GM19455 (cell line): ENCODE measurements around the gene CEP164.
"Not testable (repeated sequence)": the region's sequence is repeated elsewhere in the genome, so short reads cannot be mapped to it uniquely, and the experiment has no call there.

ENCODE experiments used
- ATAC-seq: cut with Tn5 transposase; IDR thresholded peaks from one replicate; pipeline ENCODE4 v1.9.1; 2021; ENCODE audit not compliant: unreplicated experiment

Gene CEP164

GRCh38 chr11:117392001-117392690 lies 64.5 kb downstream of the CEP164 start:
- no peak for ATAC-seq

- ATAC-seq, result no peak
Observed at GRCh38 chr11:117392979-117393378, 65.3 kb downstream of the CEP164 start.

DNA sequence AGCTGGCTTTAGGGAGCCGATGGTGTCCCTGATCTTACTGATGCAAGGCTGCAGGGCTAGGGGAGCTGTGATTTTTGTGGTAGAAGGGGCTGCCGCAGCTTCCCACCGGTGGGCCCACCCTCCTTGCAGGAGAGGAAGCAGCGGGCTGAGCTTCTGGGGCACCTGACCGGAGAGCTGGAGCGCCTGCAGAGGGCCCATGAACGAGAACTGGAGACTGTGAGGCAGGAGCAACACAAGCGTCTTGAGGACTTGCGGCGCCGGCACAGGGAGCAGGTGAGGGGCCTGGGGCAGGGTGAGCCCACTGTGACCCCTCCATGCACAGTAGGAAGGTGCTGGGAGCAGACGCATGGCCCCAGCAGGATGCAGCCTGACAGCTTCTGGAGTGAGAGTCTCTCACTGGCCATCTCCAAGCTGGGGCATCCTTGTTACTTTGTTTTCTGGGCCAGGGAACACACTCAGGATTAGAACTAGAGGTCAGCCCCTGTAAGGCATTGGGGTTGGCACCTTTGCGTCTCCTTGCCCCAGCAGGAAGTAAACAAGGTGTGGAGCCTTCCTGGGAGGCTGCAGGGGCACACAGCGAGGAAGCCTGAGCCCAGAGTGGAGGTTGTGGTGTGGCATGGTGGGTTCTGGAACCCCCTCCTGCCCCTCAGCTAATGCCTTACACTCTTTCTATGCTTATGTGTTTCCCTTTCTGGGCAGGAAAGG lies 66.7 kb downstream of the CEP164 start:
- no peak for ATAC-seq

GRCh38 chr11:117395476-117395875 lies 67.8 kb downstream of the CEP164 start:
- ATAC-seq, result no peak

DNA sequence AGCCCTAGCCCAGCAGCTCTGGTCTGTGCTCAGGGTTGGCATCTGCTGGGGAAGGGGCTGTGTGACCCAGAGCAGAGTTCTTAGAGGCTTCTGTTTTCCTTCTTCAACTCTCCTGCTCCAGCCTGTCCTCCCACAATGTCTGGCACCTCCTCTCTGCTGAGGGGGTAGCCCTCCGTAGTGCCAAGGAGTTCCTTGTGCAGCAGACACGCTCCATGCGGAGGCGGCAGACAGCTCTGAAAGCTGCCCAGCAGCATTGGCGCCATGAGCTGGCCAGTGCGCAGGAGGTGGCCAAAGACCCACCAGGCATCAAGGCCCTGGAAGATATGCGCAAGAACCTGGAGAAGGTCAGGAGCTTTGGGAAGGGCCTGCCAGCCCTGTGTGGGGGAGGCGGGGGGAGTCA lies 69.3 kb downstream of the CEP164 start:
- ATAC-seq, result no peak

DNA sequence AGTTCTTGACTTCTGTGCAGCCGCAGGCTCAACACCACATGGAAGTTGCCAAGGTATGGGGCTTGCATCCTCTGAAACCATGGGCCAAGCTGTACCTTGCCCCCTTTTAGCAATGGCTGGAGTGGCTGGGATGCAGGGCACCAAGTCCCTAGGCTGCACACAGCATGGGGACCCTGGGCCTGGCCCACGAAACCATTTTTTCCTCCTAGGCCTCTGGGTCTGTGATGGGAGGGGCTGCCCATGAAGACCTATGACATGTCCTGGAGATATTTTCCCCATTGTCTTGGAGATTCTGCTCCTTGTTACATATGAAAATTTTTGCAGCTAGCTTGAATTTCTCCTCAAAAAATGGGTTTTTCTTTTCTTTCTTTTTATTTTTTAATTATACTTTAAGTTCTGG lies 71.0 kb downstream of the CEP164 start:
- ATAC-seq, result not testable (repeated sequence)

DNA sequence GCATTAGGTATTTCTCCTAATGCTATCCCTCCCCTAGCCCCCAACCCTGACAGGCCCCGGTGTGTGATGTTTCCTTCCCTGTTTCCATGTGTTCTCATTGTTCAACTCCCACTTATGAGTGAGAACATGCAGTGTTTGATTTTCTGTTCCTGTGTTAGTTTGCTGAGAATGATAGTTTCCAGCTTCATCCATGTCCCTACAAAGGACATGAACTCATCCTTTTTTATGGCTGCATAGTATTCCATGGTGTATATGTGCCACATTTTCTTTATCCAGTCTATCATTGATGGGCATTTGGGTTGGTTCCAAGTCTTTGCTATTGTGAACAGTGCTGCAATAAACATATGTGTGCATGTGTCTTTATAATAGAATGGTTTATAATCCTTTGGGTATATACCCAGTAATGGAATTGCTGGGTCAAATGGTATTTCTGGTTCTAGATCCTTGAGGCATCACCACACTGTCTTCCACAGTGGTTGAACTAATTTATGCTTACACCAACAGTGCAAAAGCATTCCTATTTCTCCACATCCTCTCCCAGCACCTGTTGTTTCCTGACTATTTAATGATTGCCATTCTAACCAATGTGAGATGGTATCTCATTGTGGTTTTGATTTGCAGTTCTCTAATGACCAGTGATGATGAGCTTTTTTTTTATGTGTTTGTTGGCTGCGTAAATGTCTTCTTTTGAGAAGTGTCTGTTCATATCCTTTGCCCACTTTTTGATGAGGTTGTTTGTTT lies 71.6 kb downstream of the CEP164 start:
- ATAC-seq, result not testable (repeated sequence)

DNA sequence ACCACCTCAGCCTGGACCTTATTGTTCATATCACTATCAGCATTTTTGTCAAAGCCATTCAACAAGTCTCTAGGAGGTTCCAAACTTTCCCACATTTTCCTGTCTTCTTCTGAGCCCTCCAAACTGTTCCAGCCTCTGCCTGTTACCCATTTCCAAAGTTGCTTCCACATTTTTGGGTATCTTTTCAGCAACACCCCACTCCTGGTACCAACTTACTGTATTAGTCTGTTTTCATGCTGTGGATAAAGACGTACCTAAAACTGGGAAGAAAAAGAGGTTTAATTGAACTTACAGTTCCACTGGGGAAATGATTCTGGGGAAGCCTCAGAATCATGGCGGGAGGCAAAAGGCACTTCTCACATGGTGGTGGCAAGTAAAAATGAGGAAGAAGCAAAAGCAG lies 78.2 kb downstream of the CEP164 start:
- not testable (repeated sequence) for ATAC-seq

DNA sequence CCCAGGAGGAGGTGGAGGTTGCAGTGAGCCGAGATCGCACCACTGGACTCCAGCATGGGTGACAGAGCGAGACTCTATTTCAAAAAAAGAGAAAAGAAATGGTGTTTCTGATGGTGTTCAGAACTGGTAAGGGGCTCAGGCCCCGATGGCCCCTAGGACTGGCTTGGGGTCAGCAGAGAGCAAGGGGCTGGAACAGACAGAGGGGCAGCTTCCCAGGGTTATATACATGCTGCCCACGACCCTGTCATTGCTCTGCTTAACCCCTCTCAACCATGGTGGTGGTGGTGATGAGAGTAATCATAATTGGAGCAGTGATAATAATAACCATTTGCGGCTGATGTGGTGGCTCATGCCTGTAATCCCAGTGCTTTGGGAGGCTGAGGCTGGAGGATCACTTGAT lies 79.4 kb downstream of the CEP164 start:
- no peak for ATAC-seq

- no peak for ATAC-seq
Observed at GRCh38 chr11:117408356-117408755, 80.7 kb downstream of the CEP164 start.

GRCh38 chr11:117409511-117409910 lies 81.9 kb downstream of the CEP164 start:
- no peak for ATAC-seq

GRCh38 chr11:117410238-117410637 lies 82.6 kb downstream of the CEP164 start:
- ATAC-seq, result no peak

- ATAC-seq, result no peak
Observed at GRCh38 chr11:117410861-117411710, 83.4 kb downstream of the CEP164 start.

DNA sequence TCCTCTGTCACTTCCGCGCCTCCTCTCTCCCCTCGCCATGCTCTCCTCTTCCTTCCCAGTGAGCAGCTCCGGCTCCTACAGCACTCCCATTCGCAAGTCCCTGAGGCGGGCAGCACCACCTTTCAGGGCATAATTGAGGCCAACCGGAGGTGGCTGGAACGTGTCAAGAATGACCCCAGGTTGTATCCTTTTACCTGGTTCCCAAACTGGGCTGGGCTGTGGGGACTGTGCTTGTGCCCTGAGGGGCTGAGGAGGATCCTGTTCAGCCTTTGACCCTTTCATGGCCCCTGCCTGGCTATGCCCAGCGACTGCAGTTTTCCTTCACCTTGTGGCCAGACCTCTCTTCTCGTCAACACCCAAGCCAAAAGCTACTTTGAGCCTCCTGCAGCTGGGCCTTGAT lies 84.1 kb downstream of the CEP164 start:
- no peak for ATAC-seq

GRCh38 chr11:117412176-117412575 lies 84.5 kb downstream of the CEP164 start:
- no peak for ATAC-seq

DNA sequence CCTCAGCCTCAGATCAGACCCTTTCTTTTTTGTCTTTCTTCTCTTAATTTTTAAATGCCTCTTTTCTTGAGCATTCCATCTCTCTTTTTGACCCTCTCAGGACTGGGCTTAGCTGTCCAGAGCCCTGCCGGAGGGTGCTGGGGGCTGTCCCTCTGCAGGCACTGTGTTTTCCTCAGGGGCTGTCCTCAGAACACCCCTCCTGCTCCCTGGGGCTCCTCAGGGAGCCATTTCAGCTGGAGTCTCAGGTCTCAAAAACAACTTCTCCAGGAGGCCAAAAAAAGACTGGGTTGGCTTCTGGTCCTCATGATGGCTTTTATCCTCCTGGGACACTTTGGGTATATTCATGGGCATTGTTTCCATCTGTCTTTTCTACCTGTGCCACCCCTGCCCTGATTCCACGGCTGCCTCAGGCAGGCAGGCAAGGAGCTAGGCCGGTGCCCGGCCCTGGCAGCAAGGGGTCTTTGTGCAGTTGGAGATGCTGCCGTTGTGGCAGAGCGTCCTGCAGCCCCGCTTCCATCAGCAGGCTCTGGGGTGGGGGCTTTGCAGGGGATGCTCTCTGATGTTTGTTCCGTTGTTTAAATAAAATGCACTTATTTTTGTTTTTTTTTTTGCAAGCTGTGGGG lies 85.1 kb downstream of the CEP164 start:
- ATAC-seq, result no peak

- ATAC-seq, result no peak
Observed at GRCh38 chr11:117413616-117414015, 86.0 kb downstream of the CEP164 start.

GRCh38 chr11:117414724-117415123 lies 87.1 kb downstream of the CEP164 start:
- no peak for ATAC-seq

- no peak for ATAC-seq
Observed at GRCh38 chr11:117415358-117415896, 87.8 kb downstream of the CEP164 start.

DNA sequence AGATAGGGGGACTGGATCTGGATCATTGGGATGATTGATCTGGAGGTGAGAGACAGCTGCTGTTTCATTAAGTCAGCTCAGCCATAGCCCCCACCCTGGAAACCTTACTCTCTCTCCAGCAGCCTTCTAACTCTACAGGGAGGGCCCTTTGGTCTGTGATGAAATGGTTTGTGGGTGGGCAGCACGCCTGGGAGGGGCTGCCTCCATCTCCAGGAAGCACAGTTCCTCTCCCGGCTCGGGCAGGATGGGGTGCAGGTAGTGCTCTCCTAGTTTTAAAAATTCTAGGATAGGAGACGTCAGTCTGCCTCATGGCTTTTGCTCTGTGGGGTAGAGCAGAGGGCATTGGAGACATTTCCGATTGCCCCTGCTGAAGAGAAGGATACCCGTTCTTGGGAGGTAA lies 89.7 kb downstream of the CEP164 start:
- no peak for ATAC-seq
